SU-DHL-6 (cell line): ENCODE results near the gene SH3RF2.

Experiments
- H2AFZ ChIP-seq: fragments of 200-600 bp; sonication (generic); 2 replicates; pipeline ENCODE4 v1.6.1; 2014; ENCODE audit warnings: low read depth, mild to moderate bottlenecking, moderate library complexity, mixed read lengths, antibody characterized with exemption, low read length; ENCODE audit not compliant: severe bottlenecking
- H3F3A ChIP-seq: fragments of 200-600 bp; shearing (Covaris generic); 2 replicates; pipeline ENCODE4 v1.6.0; 2016; ENCODE audit warnings: antibody characterized with exemption, mild to moderate bottlenecking; ENCODE audit not compliant: insufficient read depth
- H3K27ac ChIP-seq: fragments of 200-600 bp; sonication (generic); 2 replicates; pipeline ENCODE4 v1.5.1; 2016; ENCODE audit warnings: low read depth, mild to moderate bottlenecking, low read length, moderate library complexity, mixed read lengths
- H3K27me3 ChIP-seq: fragments of 200-600 bp; sonication (generic), shearing (Covaris generic); 2 replicates; pipeline ENCODE4 v1.6.0; 2014; ENCODE audit warnings: mild to moderate bottlenecking, low read length
- H3K36me3 ChIP-seq: fragments of 200-600 bp; sonication (generic); 2 replicates; pipeline ENCODE4 v1.6.1; 2014; ENCODE audit warnings: mild to moderate bottlenecking, low read length, mixed read lengths
- H3K4me2 ChIP-seq: fragments of 300-600, 200-600 bp; shearing (Covaris generic), sonication (generic); 2 replicates; pipeline ENCODE4 v1.6.0; 2014; ENCODE audit warnings: low read length, low read depth, mild to moderate bottlenecking; ENCODE audit not compliant: poor library complexity, severe bottlenecking
- H3K4me3 ChIP-seq: fragments of 200-600 bp; sonication (generic); 2 replicates; pipeline ENCODE4 v1.5.1; 2014; ENCODE audit warnings: antibody characterized with exemption, low read length, mild to moderate bottlenecking, mixed read lengths; ENCODE audit not compliant: insufficient read depth, poor library complexity, severe bottlenecking
- H3K79me2 ChIP-seq: fragments of 200-600 bp; sonication (generic); 2 replicates; pipeline ENCODE4 v1.6.1; 2014; ENCODE audit warnings: mild to moderate bottlenecking, low read length, moderate library complexity; ENCODE audit not compliant: insufficient read depth
- H3K9ac ChIP-seq: fragments of 200-600 bp; sonication (generic); 2 replicates; pipeline ENCODE4 v1.7.0; 2014; ENCODE audit warnings: mild to moderate bottlenecking, low read length
- H3K9me2 ChIP-seq: fragments of 200-600 bp; sonication (generic); replicated peaks from 2 replicates; pipeline ENCODE4 v1.6.1; 2014; ENCODE audit warnings: low read length; ENCODE audit not compliant: insufficient read depth
- H3K9me3 ChIP-seq: fragments of 200-600 bp; sonication (generic); 2 replicates; pipeline ENCODE4 v1.6.1; 2014; ENCODE audit warnings: low read length, mixed read lengths; ENCODE audit not compliant: insufficient read depth
- H4K20me1 ChIP-seq: fragments of 200-600 bp; sonication (generic); 2 replicates; pipeline ENCODE4 v1.6.1; 2014; ENCODE audit warnings: low read depth, mild to moderate bottlenecking, antibody characterized with exemption, low read length, moderate library complexity, mixed read lengths
- CTCF ChIP-seq: fragments of 200-600 bp; sonication (generic); IDR thresholded peaks from one replicate; pipeline ENCODE4 v1.5.1; 2017; ENCODE audit warnings: antibody characterized with exemption, mild to moderate bottlenecking, low read length, moderate library complexity; ENCODE audit not compliant: insufficient read depth, poor library complexity, severe bottlenecking
- EZH2phosphoT487 ChIP-seq: fragments of 200-600 bp; sonication (generic), shearing (Covaris generic); conservative IDR thresholded peaks from 2 replicates; pipeline ENCODE4 v1.6.1; 2018; ENCODE audit warnings: mild to moderate bottlenecking, antibody characterized with exemption, low read length, moderate library complexity, mixed read lengths

The SH3RF2 gene

DNA sequence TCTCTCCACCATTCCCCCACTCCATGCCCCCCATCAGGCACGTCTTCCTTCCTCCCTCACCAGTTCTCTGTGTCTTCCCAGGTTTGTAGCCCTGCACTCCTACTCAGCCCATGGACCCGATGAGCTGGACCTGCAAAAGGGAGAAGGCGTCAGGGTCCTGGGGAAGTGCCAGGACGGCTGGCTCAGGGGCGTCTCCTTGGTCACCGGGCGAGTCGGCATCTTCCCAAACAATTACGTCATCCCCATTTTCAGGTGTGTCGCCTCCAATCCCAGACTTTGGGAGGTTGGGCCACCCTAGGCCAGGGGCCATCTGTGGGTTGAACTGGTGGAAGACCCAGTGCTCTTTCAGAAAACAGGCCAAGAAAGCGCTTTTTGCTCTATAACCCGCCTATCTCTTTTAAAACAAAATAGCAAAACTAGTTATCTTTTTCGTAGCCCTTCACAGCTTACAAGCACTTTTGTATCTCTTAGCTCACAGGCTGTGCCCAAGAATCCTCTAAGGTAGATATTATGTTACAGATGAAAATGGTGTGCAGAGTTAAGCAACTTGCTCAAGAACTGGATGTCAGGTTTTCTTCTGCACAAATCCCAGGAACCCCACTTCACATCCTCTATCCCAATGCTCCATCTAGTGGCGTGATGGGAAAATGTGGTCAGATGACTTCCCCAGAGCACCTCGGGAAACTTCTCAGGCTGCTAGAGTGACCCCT, 112.8 kb downstream of the SH3RF2 start:
- Histone ChIP-seq H3K27ac (no peak overlapping the region), H2AFZ (no peak overlapping the region), H3K9me3 (no peaks in the 10 kb centered on the region)

DNA sequence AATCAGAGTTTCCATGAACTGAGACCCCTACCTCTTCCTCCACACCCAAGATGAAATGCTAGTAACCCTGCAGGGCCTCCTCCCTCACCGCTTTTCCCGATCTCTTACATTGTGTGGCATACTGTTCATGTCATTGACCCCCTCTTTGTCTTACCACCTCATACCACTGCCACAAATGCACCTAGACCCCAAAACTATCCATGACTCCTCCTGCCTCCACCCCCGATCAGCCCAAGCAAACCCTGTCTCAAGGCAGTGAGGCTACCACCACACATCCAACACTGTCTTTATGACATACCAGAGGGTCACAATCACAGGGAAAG, 113.3 kb downstream of the SH3RF2 start:
- Histone ChIP-seq H3K4me2 (no peak overlapping the region), H3K9ac (no peak overlapping the region), H3F3A (no peaks in the 10 kb centered on the region), H3K27ac (no peak overlapping the region), H3K79me2 (no peaks in the 10 kb centered on the region), H4K20me1 (no peaks in the 10 kb centered on the region), H3K9me2 (no peaks in the 10 kb centered on the region), H3K27me3 (no peaks in the 10 kb centered on the region), H2AFZ (no peak overlapping the region), H3K4me3 (no peak overlapping the region), H3K36me3 (no peaks in the 10 kb centered on the region), H3K9me3 (no peaks in the 10 kb centered on the region)
- TF ChIP-seq EZH2phosphoT487 (no peak), CTCF (no peak)

More for the DNA sequence above, 112.8 kb downstream of the SH3RF2 start:
- Histone ChIP-seq H4K20me1 (no peaks in the 10 kb centered on the region), H3K9ac (no peak overlapping the region), H3K4me3 (no peak overlapping the region), H3F3A (no peaks in the 10 kb centered on the region), H3K36me3 (no peaks in the 10 kb centered on the region), H3K79me2 (no peaks in the 10 kb centered on the region), H3K9me2 (no peaks in the 10 kb centered on the region), H3K27me3 (no peaks in the 10 kb centered on the region), H3K4me2 (no peak overlapping the region)
- TF ChIP-seq CTCF: no peak
- no peak for TF ChIP-seq EZH2phosphoT487

GRCh38 chr5:146050086-146050485, 113.7 kb downstream of the SH3RF2 start:
- H3K9me3 ChIP-seq: no peaks in the 10 kb centered on the region
- no peak overlapping the region for H3K9ac ChIP-seq
- no peak overlapping the region for H3K27ac ChIP-seq
- no peak overlapping the region for H3K4me3 ChIP-seq
- H3K79me2 ChIP-seq: no peaks in the 10 kb centered on the region
- no peaks in the 10 kb centered on the region for H4K20me1 ChIP-seq
- no peaks in the 10 kb centered on the region for H3K27me3 ChIP-seq
- no peak overlapping the region for H2AFZ ChIP-seq
- no peak overlapping the region for H3K4me2 ChIP-seq
- H3K9me2 ChIP-seq: no peaks in the 10 kb centered on the region
- TF ChIP-seq EZH2phosphoT487 (no peak), CTCF (no peak)
- H3K36me3 ChIP-seq: no peaks in the 10 kb centered on the region
- H3F3A ChIP-seq: no peaks in the 10 kb centered on the region
